ENCODE measurements around the gene STRA6.

DNA sequence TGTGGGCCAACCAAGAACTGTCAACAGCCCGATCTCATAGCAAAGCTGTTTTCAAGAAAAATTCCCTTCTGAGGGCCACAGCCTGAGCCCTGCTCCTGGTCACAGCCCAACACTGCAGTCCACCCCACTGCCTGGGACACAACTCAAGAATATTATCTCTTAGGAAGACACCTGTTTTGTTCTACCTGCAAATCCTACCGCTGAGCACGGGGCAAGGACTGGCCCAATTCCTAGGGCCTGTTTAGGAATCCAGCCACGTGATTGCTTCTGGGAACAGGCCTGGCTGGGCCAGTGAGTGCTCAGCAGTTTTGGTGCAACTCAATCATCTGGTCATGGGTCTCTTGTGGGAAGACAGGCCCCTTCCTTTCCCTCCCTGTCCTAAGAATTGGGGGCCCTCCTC, 63.9 kb downstream of the STRA6 start:
- TF ChIP-seq CTCF (IDR thresholded peaks at IDR 0.05) (no peak), RCOR1 (IDR thresholded peaks at IDR 0.05; ENCODE audit: low read length) (no peak), PBX3 (IDR thresholded peaks at IDR 0.05) (no peak), POLR2AphosphoS5 (IDR thresholded peaks at IDR 0.05; ENCODE audit: low read depth, low read length) (no peak), CHD2 (IDR thresholded peaks at IDR 0.05; ENCODE audit: low read length, partially characterized antibody) (no peak), MAX (IDR thresholded peaks at IDR 0.05; ENCODE audit: low read depth) (no peak), NFIC (IDR thresholded peaks at IDR 0.05; ENCODE audit: borderline replicate concordance) (no peak)
